Naive thymus-derived CD4-positive, alpha-beta T cell (primary cell): ENCODE results near the gene BST1. TPM values are rescaled to one million over a fixed set of nuclear protein-coding genes. Genes with fewer than 3 reads are reported as not detected.
A peak's percentile ranks its signal among the peaks of the same experiment; 100 is the strongest.

Source experiments
- ATAC-seq: fragments of 150-1000 bp; cut with Tn5 transposase; 2 replicates; pipeline ENCODE4 v1.10.0; 2021; ENCODE audit warnings: mild to moderate bottlenecking, moderate library complexity
- CTCF ChIA-PET: fragments of 350-600 bp; sonication (Branson Sonifier 250); formaldehyde crosslinking; loops from one replicate; lab custom pipeline; 2021; ENCODE audit warnings: antibody characterized with exemption; lab: Charles Lee
- POLR2A ChIA-PET: fragments of 350-600 bp; sonication (Branson Sonifier 250); formaldehyde crosslinking; loops from one replicate; lab custom pipeline; 2021; ENCODE audit warnings: antibody characterized with exemption, inconsistent platforms; lab: Charles Lee
- DNase-seq, 9 donors: peaks; one replicate each; pipeline versions ENCODE4 v3.0.0 to v3.0.0-alpha.2; 2020 to 2022; ENCODE audit warnings: mixed read lengths in 1 of 9
- H3K27ac ChIP-seq: one replicate; pipeline ENCODE4 v1.7.0; 2013; ENCODE audit warnings: mild to moderate bottlenecking, low read depth, low read length, moderate library complexity
- H3K27me3 ChIP-seq, 2 donors: one replicate each; pipeline ENCODE4 v1.7.0; 2013; ENCODE audit warnings: low read length in 2 of 2, mild to moderate bottlenecking in 2 of 2, moderate library complexity in 2 of 2; ENCODE audit not compliant: control insufficient read depth in 2 of 2, insufficient read depth in 2 of 2
- H3K36me3 ChIP-seq, 3 experiments: 1 replicate in 2 of 3; 2 replicates in 1 of 3; pipeline ENCODE4 v1.7.0; 2013; ENCODE audit warnings: low read length in 3 of 3, mild to moderate bottlenecking in 3 of 3, moderate library complexity in 1 of 3; ENCODE audit not compliant: insufficient read depth in 3 of 3, control insufficient read depth in 2 of 3
- H3K4me1 ChIP-seq, 2 donors: one replicate each; pipeline ENCODE4 v1.7.0; 2013; ENCODE audit warnings: low read length in 2 of 2, mild to moderate bottlenecking in 2 of 2, moderate library complexity in 1 of 2; ENCODE audit not compliant: control insufficient read depth in 2 of 2, insufficient read depth in 2 of 2
- H3K4me3 ChIP-seq: 2 replicates; pipeline ENCODE4 v1.7.0; 2013; ENCODE audit warnings: mild to moderate bottlenecking, low read length
- H3K9me3 ChIP-seq, 3 experiments: 1 replicate in 2 of 3; 2 replicates in 1 of 3; pipeline ENCODE4 v1.7.0; 2013; ENCODE audit warnings: low read length in 3 of 3; ENCODE audit not compliant: control insufficient read depth in 2 of 3
- H3K27ac Mint-ChIP-seq, 9 donors: one replicate each; pipeline ENCODE4 v1.8.0; 2020 to 2022; ENCODE audit warnings: mixed read lengths in 9 of 9, mild to moderate bottlenecking in 8 of 9, moderate library complexity in 5 of 9, inconsistent platforms in 2 of 9
- H3K27me3 Mint-ChIP-seq, 5 donors: one replicate each; pipeline ENCODE4 v1.8.0; 2021 to 2022; ENCODE audit warnings: mixed read lengths in 5 of 5, mild to moderate bottlenecking in 1 of 5
- H3K36me3 Mint-ChIP-seq, 5 donors: one replicate each; pipeline ENCODE4 v1.8.0; 2020 to 2022; ENCODE audit warnings: mixed read lengths in 5 of 5, mild to moderate bottlenecking in 3 of 5, inconsistent platforms in 1 of 5
- H3K4me1 Mint-ChIP-seq, 7 donors: one replicate each; pipeline ENCODE4 v1.8.0; 2020 to 2022; ENCODE audit warnings: mixed read lengths in 7 of 7, mild to moderate bottlenecking in 3 of 7, inconsistent platforms in 1 of 7
- H3K4me3 Mint-ChIP-seq, 10 donors: one replicate each; pipeline ENCODE4 v1.8.0; 2020 to 2022; ENCODE audit warnings: mild to moderate bottlenecking in 10 of 10, mixed read lengths in 10 of 10, moderate library complexity in 6 of 10, inconsistent platforms in 2 of 10
- H3K9me3 Mint-ChIP-seq, 11 donors: one replicate each; pipeline ENCODE4 v1.8.0; 2020 to 2022; ENCODE audit warnings: mixed read lengths in 11 of 11, mild to moderate bottlenecking in 4 of 11, inconsistent platforms in 1 of 11, moderate library complexity in 1 of 11
- intact Hi-C, 2 donors: fragments of 100-400 bp; cut with micrococcal nuclease; formaldehyde crosslinking; loops; one replicate each; pipeline ENCODE4 v1.15.1; 2023
- polyA plus RNA-seq, 2 donors: library from polyadenylated mRNA; unstranded; fragments of 300-500 nt; fragmentation: Illumina TruSeq; gene quantifications; one replicate each; pipeline ENCODE4 v1.2.3, GENCODE V29; 2021
- total RNA-seq, 6 experiments: library from RNA in 5 of 6; stranded (reverse) in 5 of 6; gene quantifications; 1 replicate in 5 of 6; 2 replicates in 1 of 6; pipeline ENCODE4 v1.2.3 and lab custom pipeline; 2021 to 2026

Gene BST1
- total and polyA plus RNA-seq, 7 experiments from 2014 or later: 0.45 to 41.8 (median 0.92) TPM

- peaks cover 0 to 7% (median 6%) of the 10 kb centered on the region in 7 donors for H3K4me1 Mint-ChIP-seq
- H3K27me3 Mint-ChIP-seq: peaks cover 9 to 21% (median 13%) of the 10 kb centered on the region in 5 donors
- H3K36me3 Mint-ChIP-seq: peaks cover 0 to 4% (median 0%) of the 10 kb centered on the region in 5 donors
- CTCF ChIA-PET: no interaction called here
- Histone ChIP-seq H3K9me3 (no peaks in the 10 kb centered on the region), H3K4me1 (no peaks in the 10 kb centered on the region), H3K36me3 (no peaks in the 10 kb centered on the region), H3K27me3 (no peaks in the 10 kb centered on the region), H3K4me3 (no peak overlapping the region), H3K27ac (no peak overlapping the region)
- intact Hi-C loops: no loop called here
- no peak overlapping the region for H3K4me3 Mint-ChIP-seq
- no peak overlapping the region for H3K27ac Mint-ChIP-seq
- POLR2A ChIA-PET: interaction anchor here (0.6 kb wide), 1 partner anchor 30 kb away, joined by 4 read pairs; no protein-coding TSS in a partner anchor
- no peak for ATAC-seq
- H3K9me3 Mint-ChIP-seq: no peaks in the 10 kb centered on the region
- DNase-seq: no peak
Measured at GRCh38 chr4:15695240-15695699, 7.6 kb upstream of the BST1 start.

GRCh38 chr4:15695729-15696128 lies 7.1 kb upstream of the BST1 start:
- ATAC-seq (no peak), DNase-seq (no peak)
- Mint-ChIP-seq H3K27ac (no peak overlapping the region), H3K27me3 (peaks cover 9 to 24% (median 13%) of the 10 kb centered on the region in 5 donors), H3K36me3 (peaks cover 0 to 4% (median 0%) of the 10 kb centered on the region in 5 donors), H3K9me3 (no peaks in the 10 kb centered on the region), H3K4me3 (no peak overlapping the region), H3K4me1 (peaks cover 0 to 7% (median 6%) of the 10 kb centered on the region in 7 donors)
- CTCF ChIA-PET: no interaction called here
- Histone ChIP-seq H3K9me3 (no peaks in the 10 kb centered on the region), H3K4me1 (no peaks in the 10 kb centered on the region), H3K4me3 (no peak overlapping the region), H3K27ac (no peak overlapping the region), H3K27me3 (no peaks in the 10 kb centered on the region), H3K36me3 (no peaks in the 10 kb centered on the region)
- intact Hi-C loops: no loop called here
- POLR2A ChIA-PET: no interaction called here

- intact Hi-C loops: no loop called here
- H3K4me1 Mint-ChIP-seq: peaks cover 0 to 7% (median 6%) of the 10 kb centered on the region in 7 donors
Measured at GRCh38 chr4:15696866-15697265, 6.0 kb upstream of the BST1 start.

GRCh38 chr4:15703439-15703838 lies 574 bp downstream of the BST1 start:
- H3K9me3 ChIP-seq: no peaks in the 10 kb centered on the region
- H3K27me3 ChIP-seq: no peaks in the 10 kb centered on the region
- no peaks in the 10 kb centered on the region for H3K36me3 ChIP-seq
- Mint-ChIP-seq H3K27me3 (peaks cover 8 to 23% (median 9%) of the 10 kb centered on the region in 5 donors), H3K9me3 (peaks cover 0 to 3% (median 0%) of the 10 kb centered on the region in 11 donors), H3K4me1 (peaks cover 0 to 20% (median 12%) of the 10 kb centered on the region in 7 donors), H3K27ac (peak overlapping the region in 7 of 9 donors; percentile 4 to 91 (median 67)), H3K36me3 (peaks cover 0 to 2% (median 0%) of the 10 kb centered on the region in 5 donors), H3K4me3 (peak overlapping the region; percentile 77 to 97 (median 88))
- ATAC-seq (no peak), DNase-seq (no peak)
- H3K4me1 ChIP-seq: no peaks in the 10 kb centered on the region
- CTCF ChIA-PET: no interaction called here
- intact Hi-C loops: loop anchor here (2.0 kb wide), 2 partner anchors 21 to 23 kb away; partner anchors contain the start of gene FAM200B (in 1 of the 2)
- POLR2A ChIA-PET: no interaction called here
- H3K4me3 ChIP-seq: peak overlapping the region; percentile 67
- no peak overlapping the region for H3K27ac ChIP-seq

More at GRCh38 chr4:15696866-15697265, 6.0 kb upstream of the BST1 start:
- H3K4me3 ChIP-seq: no peak overlapping the region
- POLR2A ChIA-PET: no interaction called here
- Mint-ChIP-seq H3K36me3 (peaks cover 0 to 4% (median 0%) of the 10 kb centered on the region in 5 donors), H3K9me3 (no peaks in the 10 kb centered on the region), H3K27ac (peak overlapping the region in 1 of 9 donors; percentile 33), H3K4me3 (no peak overlapping the region), H3K27me3 (peaks cover 9 to 28% (median 15%) of the 10 kb centered on the region in 5 donors)
- no peaks in the 10 kb centered on the region for H3K4me1 ChIP-seq
- DNase-seq (no peak), ATAC-seq (no peak)
- no peaks in the 10 kb centered on the region for H3K9me3 ChIP-seq
- CTCF ChIA-PET: no interaction called here
- H3K27ac ChIP-seq: no peak overlapping the region
- H3K27me3 ChIP-seq: no peaks in the 10 kb centered on the region
- no peaks in the 10 kb centered on the region for H3K36me3 ChIP-seq

GRCh38 chr4:15704129-15704528 lies 1.3 kb downstream of the BST1 start:
- intact Hi-C loops: no loop called here
- Mint-ChIP-seq H3K4me3 (peak overlapping the region in 7 of 10 donors; percentile 85 to 97 (median 90)), H3K27ac (peak overlapping the region in 5 of 9 donors; percentile 4 to 91 (median 79)), H3K9me3 (peaks cover 0 to 3% (median 0%) of the 10 kb centered on the region in 11 donors), H3K27me3 (peaks cover 5 to 18% (median 8%) of the 10 kb centered on the region in 5 donors), H3K36me3 (peaks cover 0 to 2% (median 0%) of the 10 kb centered on the region in 5 donors), H3K4me1 (peaks cover 0 to 20% (median 12%) of the 10 kb centered on the region in 7 donors)
- no peak overlapping the region for H3K4me3 ChIP-seq
- no peaks in the 10 kb centered on the region for H3K9me3 ChIP-seq
- no peaks in the 10 kb centered on the region for H3K4me1 ChIP-seq
- no peak for ATAC-seq
- no peak for DNase-seq
- ChIA-PET POLR2A (no interaction called here), CTCF (no interaction called here)
- no peaks in the 10 kb centered on the region for H3K27me3 ChIP-seq
- no peaks in the 10 kb centered on the region for H3K36me3 ChIP-seq
- H3K27ac ChIP-seq: no peak overlapping the region

GRCh38 chr4:15706646-15707362 lies 3.9 kb downstream of the BST1 start:
- H3K36me3 Mint-ChIP-seq: peaks cover 0 to 2% (median 0%) of the 10 kb centered on the region in 5 donors
- ChIA-PET CTCF (no interaction called here), POLR2A (interaction anchor here (0.6 kb wide), 1 partner anchor 27 kb away, joined by 4 read pairs; no protein-coding TSS in a partner anchor)
- peaks cover 0 to 3% (median 0%) of the 10 kb centered on the region in 11 donors for H3K9me3 Mint-ChIP-seq
- H3K4me3 Mint-ChIP-seq: no peak overlapping the region
- no peak overlapping the region for H3K27ac Mint-ChIP-seq
- H3K27me3 ChIP-seq: no peaks in the 10 kb centered on the region
- no peaks in the 10 kb centered on the region for H3K36me3 ChIP-seq
- no peak for ATAC-seq
- no peak for DNase-seq
- intact Hi-C loops: loop anchor here in 1 of 2 donors (5.0 kb wide), 1 partner anchor 385 kb away; no protein-coding TSS in a partner anchor
- H3K4me1 Mint-ChIP-seq: peaks cover 0 to 20% (median 12%) of the 10 kb centered on the region in 7 donors
- peaks cover 0 to 5% (median 0%) of the 10 kb centered on the region in 5 donors for H3K27me3 Mint-ChIP-seq
- H3K4me1 ChIP-seq: no peaks in the 10 kb centered on the region
- H3K4me3 ChIP-seq: no peak overlapping the region
- no peak overlapping the region for H3K27ac ChIP-seq
- no peaks in the 10 kb centered on the region for H3K9me3 ChIP-seq
